ENCODE data around the gene VAV3. TPM values are rescaled to one million over a fixed set of nuclear protein-coding genes. Genes with fewer than 3 reads are reported as not detected.
A peak's percentile ranks its signal among the peaks of the same experiment; 100 is the strongest.

Gene VAV3
- total RNA-seq, 1 donor = 0.09 TPM

GRCh38 chr1:107673006-107673405 is 292.0 kb downstream of the VAV3 start:
- no peak overlapping the region for H3K4me3 ChIP-seq (ENCODE audit: low read depth, low read length)
- DNase-seq (ENCODE audit: low read depth) = no peak
- TF ChIP-seq CTCF (IDR thresholded peaks at IDR 0.05; ENCODE audit: insufficient read depth, low read length) = no peak

- no peak overlapping the region for H3K4me3 ChIP-seq (ENCODE audit: low read depth, low read length)
- no peak for TF ChIP-seq CTCF (IDR thresholded peaks at IDR 0.05; ENCODE audit: insufficient read depth, low read length)
- DNase-seq (ENCODE audit: low read depth) = no peak
Observed at GRCh38 chr1:107670397-107671040, 294.5 kb downstream of the VAV3 start.

- DNase-seq (ENCODE audit: low read depth) = peak; percentile 51
- TF ChIP-seq CTCF (IDR thresholded peaks at IDR 0.05; ENCODE audit: insufficient read depth, low read length) = no peak
- no peak overlapping the region for H3K4me3 ChIP-seq (ENCODE audit: low read depth, low read length)
Observed at GRCh38 chr1:107669996-107670395, 295.0 kb downstream of the VAV3 start.

- TF ChIP-seq CTCF (IDR thresholded peaks at IDR 0.05; ENCODE audit: insufficient read depth, low read length) = no peak
- no peak overlapping the region for H3K4me3 ChIP-seq (ENCODE audit: low read depth, low read length)
- DNase-seq (ENCODE audit: low read depth) = peak; percentile 31
Observed at GRCh38 chr1:107668762-107669161, 296.2 kb downstream of the VAV3 start.

- TF ChIP-seq CTCF (IDR thresholded peaks at IDR 0.05; ENCODE audit: insufficient read depth, low read length) = no peak
- no peak overlapping the region for H3K4me3 ChIP-seq (ENCODE audit: low read depth, low read length)
- DNase-seq (ENCODE audit: low read depth) = no peak
Observed at GRCh38 chr1:107666493-107666892, 298.5 kb downstream of the VAV3 start.

- no peak for TF ChIP-seq CTCF (IDR thresholded peaks at IDR 0.05; ENCODE audit: insufficient read depth, low read length)
- H3K4me3 ChIP-seq (ENCODE audit: low read depth, low read length) = no peak overlapping the region
- no peak for DNase-seq (ENCODE audit: low read depth)
Observed at GRCh38 chr1:107664982-107665925, 299.7 kb downstream of the VAV3 start.
